CD4-positive, alpha-beta T cell (primary cell): ENCODE measurements around the gene NSDHL. TPM values are rescaled to one million over a fixed set of nuclear protein-coding genes. Genes with fewer than 3 reads are reported as not detected.
"Not testable (repeated sequence)": the region's sequence is repeated elsewhere in the genome, so short reads cannot be mapped to it uniquely, and the experiment has no call there.

Experiments
- ATAC-seq: fragments of 200-7000 bp; cut with Tn5 transposase; one replicate; pipeline ENCODE4 v1.10.0; 2022; ENCODE audit warnings: mild to moderate bottlenecking; ENCODE audit not compliant: poor library complexity
- CTCF ChIA-PET: fragments of 350-600 bp; sonication (Branson Sonifier 250); formaldehyde crosslinking; loops from one replicate; lab custom pipeline; 2021; ENCODE audit warnings: antibody characterized with exemption, inconsistent platforms; lab: Charles Lee
- POLR2A ChIA-PET: fragments of 350-600 bp; sonication (Branson Sonifier 250); formaldehyde crosslinking; loops from one replicate; lab custom pipeline; 2021; ENCODE audit warnings: antibody characterized with exemption, inconsistent platforms; lab: Charles Lee
- DNase-seq, 14 experiments: peaks; one replicate each; pipeline ENCODE4 v3.0.0-alpha.2; 2013 to 2020; ENCODE audit warnings: mixed read lengths in 2 of 14
- H3K27ac ChIP-seq, 2 donors: one replicate each; pipeline versions ENCODE4 v1.5.1 to v1.7.0; 2013; ENCODE audit warnings: low read length in 2 of 2, low read depth in 1 of 2, mild to moderate bottlenecking in 1 of 2
- H3K27me3 ChIP-seq, 2 experiments: 1 replicate in 1 of 2; 2 replicates in 1 of 2; pipeline versions ENCODE4 v1.6.1 to v1.7.0; 2013; ENCODE audit warnings: low read length in 2 of 2, control low read depth in 1 of 2, mild to moderate bottlenecking in 1 of 2, moderate library complexity in 1 of 2; ENCODE audit not compliant: insufficient read depth in 2 of 2, control insufficient read depth in 1 of 2
- H3K36me3 ChIP-seq: one replicate; pipeline ENCODE4 v1.6.1; 2013; ENCODE audit warnings: low read length, control low read depth; ENCODE audit not compliant: insufficient read depth
- H3K4me1 ChIP-seq: one replicate; pipeline ENCODE4 v1.6.1; 2013; ENCODE audit warnings: low read length, control low read depth; ENCODE audit not compliant: insufficient read depth
- H3K4me3 ChIP-seq: one replicate; pipeline ENCODE4 v1.5.1; 2013; ENCODE audit warnings: mild to moderate bottlenecking, low read length, moderate library complexity
- H3K9me3 ChIP-seq, 2 experiments: 1 replicate in 1 of 2; 2 replicates in 1 of 2; pipeline versions ENCODE4 v1.6.1 to v1.7.0; 2013; ENCODE audit warnings: low read length in 2 of 2, mild to moderate bottlenecking in 2 of 2, control low read depth in 1 of 2, moderate library complexity in 1 of 2; ENCODE audit not compliant: control insufficient read depth in 1 of 2, insufficient read depth in 1 of 2
- H3K27ac Mint-ChIP-seq: one replicate; pipeline ENCODE4 v1.8.0; 2020; ENCODE audit warnings: mixed read lengths
- H3K27me3 Mint-ChIP-seq: one replicate; pipeline ENCODE4 v1.8.0; 2021; ENCODE audit warnings: mixed read lengths
- H3K36me3 Mint-ChIP-seq: one replicate; pipeline ENCODE4 v1.8.0; 2021; ENCODE audit warnings: low read depth, mixed read lengths
- H3K4me1 Mint-ChIP-seq: one replicate; pipeline ENCODE4 v1.8.0; 2021; ENCODE audit warnings: low read depth, mixed read lengths
- H3K4me3 Mint-ChIP-seq: one replicate; pipeline ENCODE4 v1.8.0; 2020; ENCODE audit warnings: mild to moderate bottlenecking, mixed read lengths
- H3K9me3 Mint-ChIP-seq: one replicate; pipeline ENCODE4 v1.8.0; 2020; ENCODE audit warnings: mixed read lengths
- intact Hi-C, 2 experiments: fragments of 100-400 bp; cut with DNase I in 1 of 2; cut with micrococcal nuclease in 1 of 2; formaldehyde crosslinking; loops; one replicate each; pipeline versions ENCODE4 v1.15.1 to v1.9.0; 2023 to 2025; cut with DNase I, micrococcal nuclease
- polyA plus RNA-seq, 2 donors: library from polyadenylated mRNA; unstranded; fragments of 120-200 nt; gene quantifications; one replicate each; pipeline ENCODE4 v1.2.1, GENCODE V29; 2013
- total RNA-seq, 174 experiments: library from RNA in 2 of 174; stranded (reverse) in 2 of 174; gene quantifications; one replicate each; pipeline ENCODE4 v1.2.3 and lab custom pipeline; 2021 to 2026
- TF ChIP-seq, protein P1 (sequence below): fragments of 200-600 bp; IDR thresholded peaks from one replicate; pipeline ENCODE4 v1.8.0; 2022; ENCODE audit warnings: antibody characterized with exemption, mild to moderate bottlenecking

NSDHL gene
- total RNA-seq (1 to 10 TPM; 2.7 to 2.9 TPM), total RNA-seq (lab: John Stamatoyannopoulos, UW) (3.0 to 28.2 (median 9.3) reads per million in 172 experiments)
- polyA plus RNA-seq (2013, experiment 1 of 2), result 7.3 TPM
- 7.9 TPM for polyA plus RNA-seq (2013, experiment 2 of 2)

DNA sequence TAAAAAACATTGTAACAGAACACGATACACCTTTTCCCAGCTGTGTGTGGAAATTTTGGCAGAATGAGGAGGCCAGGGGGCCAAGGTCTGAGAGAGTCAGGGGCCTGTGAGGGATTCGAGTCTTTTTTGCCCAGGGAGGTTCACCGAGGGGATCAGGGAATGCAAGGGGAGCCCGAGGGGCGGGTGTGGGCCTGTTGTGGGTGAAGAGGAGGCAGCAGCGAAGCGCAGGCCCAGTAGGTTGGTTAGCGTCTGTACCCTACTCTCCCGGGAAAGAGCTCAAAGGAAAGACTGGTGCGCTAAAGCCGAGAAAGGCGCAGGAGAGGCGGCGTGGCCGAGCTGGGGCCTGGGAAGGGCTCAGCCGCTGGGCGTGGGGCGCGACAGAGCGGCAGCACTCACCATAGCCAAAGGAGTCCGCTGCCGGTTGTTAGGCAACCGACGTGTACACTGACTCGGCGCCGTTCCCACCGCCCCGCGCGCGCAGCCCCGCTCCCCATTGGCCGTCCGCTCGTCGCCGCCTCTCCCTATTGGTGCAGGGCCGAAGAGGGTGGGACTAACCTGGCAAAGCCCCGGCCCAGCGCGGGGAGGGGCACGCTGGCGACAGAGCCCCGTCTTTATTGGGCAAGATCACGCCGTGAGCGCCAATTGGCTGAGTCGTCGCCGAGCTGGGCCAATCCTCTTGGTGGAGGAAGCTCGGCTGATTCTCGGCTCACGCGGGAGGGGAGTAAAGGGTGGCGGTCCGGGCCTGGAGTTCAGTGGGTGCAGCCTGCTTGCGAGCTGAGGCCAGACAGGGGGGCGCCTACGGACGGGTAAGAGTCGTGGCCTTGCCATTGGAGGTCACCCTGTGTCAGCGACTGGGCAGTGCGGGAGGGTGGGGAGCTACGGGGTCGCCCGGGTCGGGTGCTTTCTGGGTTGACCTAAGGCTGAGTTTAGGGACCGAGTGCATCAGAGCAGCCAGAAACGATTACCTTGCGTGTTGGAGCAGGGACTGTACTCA lies at the start of gene NSDHL, which contains the start of gene CETN2:
Gene NSDHL (plus strand): TSS at position 752 of the 994 bp plus-strand sequence. CDS start 15,262 bp downstream, outside the sequence.
Gene CETN2 (minus strand): TSS at position 446 of the 994 bp plus-strand sequence. CDS start 47 bp downstream, at position 399.
- Histone ChIP-seq H3K27me3 (no peaks in the 10 kb centered on the region), H3K36me3 (peaks cover 6% of the 10 kb centered on the region), H3K9me3 (no peaks in the 10 kb centered on the region), H3K4me1 (peaks cover 22% of the 10 kb centered on the region), H3K4me3 (peak within 1 kb of the TSS; percentile 78), H3K27ac (peak within 1 kb of the TSS; percentile 53 to 62)
- peaks cover 36% of the 10 kb centered on the region for H3K4me1 Mint-ChIP-seq
- peak within 1 kb of the TSS; percentile 89 for H3K27ac Mint-ChIP-seq
- H3K36me3 Mint-ChIP-seq, result peaks cover 16% of the 10 kb centered on the region
- ChIA-PET CTCF (no interaction called here), POLR2A (interaction anchor here (0.8 to 1.1 kb wide), 3 partner anchors 18 to 1435 kb away, joined by 3 to 4 read pairs (median 4); no protein-coding TSS in a partner anchor)
- peak within 1 kb of the TSS; percentile 94 for H3K4me3 Mint-ChIP-seq
- H3K27me3 Mint-ChIP-seq, result no peaks in the 10 kb centered on the region
- no peaks in the 10 kb centered on the region for H3K9me3 Mint-ChIP-seq
- TF ChIP-seq, protein P1, sequence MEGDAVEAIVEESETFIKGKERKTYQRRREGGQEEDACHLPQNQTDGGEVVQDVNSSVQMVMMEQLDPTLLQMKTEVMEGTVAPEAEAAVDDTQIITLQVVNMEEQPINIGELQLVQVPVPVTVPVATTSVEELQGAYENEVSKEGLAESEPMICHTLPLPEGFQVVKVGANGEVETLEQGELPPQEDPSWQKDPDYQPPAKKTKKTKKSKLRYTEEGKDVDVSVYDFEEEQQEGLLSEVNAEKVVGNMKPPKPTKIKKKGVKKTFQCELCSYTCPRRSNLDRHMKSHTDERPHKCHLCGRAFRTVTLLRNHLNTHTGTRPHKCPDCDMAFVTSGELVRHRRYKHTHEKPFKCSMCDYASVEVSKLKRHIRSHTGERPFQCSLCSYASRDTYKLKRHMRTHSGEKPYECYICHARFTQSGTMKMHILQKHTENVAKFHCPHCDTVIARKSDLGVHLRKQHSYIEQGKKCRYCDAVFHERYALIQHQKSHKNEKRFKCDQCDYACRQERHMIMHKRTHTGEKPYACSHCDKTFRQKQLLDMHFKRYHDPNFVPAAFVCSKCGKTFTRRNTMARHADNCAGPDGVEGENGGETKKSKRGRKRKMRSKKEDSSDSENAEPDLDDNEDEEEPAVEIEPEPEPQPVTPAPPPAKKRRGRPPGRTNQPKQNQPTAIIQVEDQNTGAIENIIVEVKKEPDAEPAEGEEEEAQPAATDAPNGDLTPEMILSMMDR, result no peak
- DNase-seq, result peak; percentile 87 to 96 (median 91)
- intact Hi-C loops, result loop anchor here in 1 of 2 experiments (5.0 kb wide), 3 partner anchors 507 to 1433 kb away; partner anchors contain the start of genes CCNQ and VMA21
- ATAC-seq, result peak; percentile 97

DNA sequence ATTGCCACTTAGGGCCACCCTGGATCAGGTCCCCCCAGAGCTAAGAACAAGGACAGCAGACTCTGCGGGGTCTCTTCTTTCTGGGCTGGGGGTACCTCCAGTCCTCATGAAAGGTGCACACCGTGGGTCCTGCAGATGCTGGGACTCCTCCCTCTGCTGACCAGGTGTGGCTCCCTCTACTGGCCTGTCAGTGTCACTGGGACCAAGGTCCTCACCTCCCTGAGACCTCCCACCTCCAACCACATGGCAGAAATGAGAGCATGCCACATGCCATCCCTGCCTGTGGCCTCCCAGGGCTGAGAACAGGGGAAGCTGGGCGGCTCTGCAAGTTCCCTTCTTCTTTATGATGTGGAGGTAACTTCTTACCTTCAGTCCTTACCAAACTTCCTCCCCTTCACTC lies 43.8 kb upstream of the NSDHL start:
- H3K36me3 Mint-ChIP-seq, H3K4me3 ChIP-seq, intact Hi-C loops, H3K27me3 Mint-ChIP-seq, H3K4me1 ChIP-seq, H3K27ac Mint-ChIP-seq, H3K27me3 ChIP-seq, H3K36me3 ChIP-seq, DNase-seq, ATAC-seq, H3K4me1 Mint-ChIP-seq, CTCF ChIA-PET, H3K27ac ChIP-seq, H3K9me3 Mint-ChIP-seq, POLR2A ChIA-PET, H3K4me3 Mint-ChIP-seq, H3K9me3 ChIP-seq: not testable (repeated sequence)

DNA sequence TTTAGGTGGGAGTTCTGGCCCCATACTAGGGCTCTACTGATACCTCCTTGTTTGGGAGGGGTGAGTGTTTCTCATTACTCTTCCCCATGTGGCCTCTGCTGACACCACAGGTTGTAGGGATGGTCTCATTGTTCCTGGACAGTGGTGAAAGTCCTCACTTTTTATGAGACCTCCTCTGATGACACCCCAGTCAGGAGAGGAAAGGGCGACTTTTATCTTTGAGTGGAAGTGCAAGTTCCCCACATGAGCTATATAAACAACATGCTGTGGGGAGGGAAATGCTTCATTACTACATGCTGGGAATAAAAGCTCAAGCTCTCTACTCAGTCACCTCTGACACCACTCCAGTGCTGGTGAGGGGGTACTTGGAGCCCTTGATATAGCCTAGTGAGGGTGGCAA lies 31.9 kb upstream of the NSDHL start:
- ATAC-seq, result no peak
- Histone ChIP-seq H3K27ac (no peak overlapping the region), H3K4me1 (no peaks in the 10 kb centered on the region), H3K4me3 (no peak overlapping the region), H3K9me3 (no peaks in the 10 kb centered on the region), H3K27me3 (no peaks in the 10 kb centered on the region), H3K36me3 (no peaks in the 10 kb centered on the region)
- Mint-ChIP-seq H3K36me3 (no peaks in the 10 kb centered on the region), H3K4me3 (no peak overlapping the region), H3K4me1 (no peaks in the 10 kb centered on the region), H3K9me3 (no peaks in the 10 kb centered on the region), H3K27ac (no peak overlapping the region), H3K27me3 (peaks cover 15% of the 10 kb centered on the region)
- DNase-seq, result no peak
- intact Hi-C loops, result no loop called here
- TF ChIP-seq, protein P1, result no peak
- ChIA-PET POLR2A (no interaction called here), CTCF (no interaction called here)
